GM12878 (cell line): Measurements from ENCODE around the gene SH3BP1. TPM values are rescaled to one million over a fixed set of nuclear protein-coding genes. Genes with fewer than 3 reads are reported as not detected.

Experiments used
- ESRRA ChIP-seq: IDR thresholded peaks from 2 replicates; pipeline ENCODE4 v1.6.1; 2012; ENCODE audit warnings: mild to moderate bottlenecking, low read length, improper control_type of control experiment
- IRF4 ChIP-seq: IDR thresholded peaks from 2 replicates; pipeline ENCODE4 v1.6.1; 2011; ENCODE audit warnings: low read depth, low read length
- NFYA ChIP-seq: IDR thresholded peaks from 2 replicates; pipeline ENCODE4 v1.6.1; 2011; ENCODE audit warnings: low read depth, mild to moderate bottlenecking, low read length, improper control_type of control experiment, borderline replicate concordance
- USF1 ChIP-seq: IDR thresholded peaks from 2 replicates; pipeline ENCODE4 v1.6.1; 2011; ENCODE audit warnings: borderline replicate concordance, low read depth, mild to moderate bottlenecking, moderate library complexity, mixed read lengths, low read length; ENCODE audit not compliant: insufficient read depth; ENCODE audit errors: extremely low read length
- ZBTB40 ChIP-seq: fragments of 450-650 bp; IDR thresholded peaks from 2 replicates; pipeline ENCODE4 v1.6.1; 2016; ENCODE audit warnings: mild to moderate bottlenecking, moderate library complexity, borderline replicate concordance
- ZNF592 ChIP-seq: fragments of 450-650 bp; IDR thresholded peaks from 2 replicates; pipeline ENCODE4 v1.6.1; 2017; ENCODE audit warnings: mild to moderate bottlenecking, moderate library complexity
- polyA plus RNA-seq, 11 experiments: library from polyadenylated mRNA; depleted of rRNA in 4 of 11; unstranded in 6 of 11; stranded (reverse) in 5 of 11; fragments of >200 nt; fragmentation: Nextera tagmentation in 4 of 11; fragmentation: Illumina TruSeq in 1 of 11; extraction: Ambion mirVana in 4 of 11; extraction: Trizol in 1 of 11; gene quantifications; 1 replicate in 1 of 11; 2 replicates in 10 of 11; pipeline versions ENCODE4 v1.2.1 to v1.2.3, GENCODE V29; 2011 to 2016; ENCODE audit warnings: inconsistent platforms in 2 of 11, missing spikeins in 2 of 11, low read depth in 1 of 11
- total RNA-seq, 4 experiments: library from RNA; depleted of rRNA in 3 of 4; stranded (reverse); fragments of >200 nt in 3 of 4; fragmentation: Illumina TruSeq in 1 of 4; extraction: Trizol in 1 of 4; gene quantifications; 2 replicates each; pipeline versions ENCODE4 v1.2.1 to v1.2.3, GENCODE V29; 2013 to 2021

Gene SH3BP1
- total and polyA plus RNA-seq, 10 of the 15 experiments (the other 5 are each of a cell fraction or from before 2014, with no cell fraction given): 0.29 to 70.5 (median 22.5) TPM

DNA sequence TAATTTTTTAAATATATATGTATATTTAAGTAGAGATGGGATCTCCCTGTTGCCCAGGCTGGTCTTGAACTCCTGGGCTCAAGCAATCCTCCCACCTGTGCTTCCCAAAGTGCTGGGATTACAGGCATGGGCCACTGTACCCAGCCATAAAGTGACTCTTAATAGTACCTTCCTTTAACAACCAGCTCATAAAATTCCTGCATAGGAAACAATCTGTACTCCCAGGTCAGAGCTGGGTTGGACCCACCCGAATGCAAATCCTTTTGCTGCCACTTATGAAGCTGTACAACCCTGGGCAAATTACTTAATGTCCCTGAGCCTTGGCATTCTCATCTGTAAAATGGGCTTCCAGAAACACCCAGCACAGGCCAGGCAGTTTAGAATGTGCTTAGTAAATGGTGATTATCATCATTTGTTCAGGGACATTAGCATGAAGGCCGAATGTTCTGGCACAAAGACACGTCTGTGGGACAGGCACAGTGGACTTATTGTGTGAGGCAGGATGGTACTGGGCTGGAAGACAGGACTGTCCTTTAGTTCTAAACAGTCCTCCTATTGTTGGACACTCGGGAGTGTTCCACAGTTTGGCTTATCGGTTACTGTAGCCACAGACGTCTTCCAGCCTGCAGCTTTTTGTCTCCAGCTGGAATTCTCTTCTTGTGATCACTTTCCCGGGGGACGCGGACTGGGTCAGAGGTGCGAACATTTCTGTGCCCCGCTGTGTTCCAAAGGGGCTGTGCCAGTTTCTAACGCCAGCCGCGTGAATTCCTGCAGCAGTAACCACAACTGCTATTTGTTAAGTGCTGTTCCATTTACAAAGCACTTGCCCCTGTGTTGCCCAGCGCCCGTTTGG is 25.0 kb downstream of the SH3BP1 start (continued):
- no peak for TF ChIP-seq ZNF592
- no peak for TF ChIP-seq IRF4
- no peak for TF ChIP-seq USF1
- TF ChIP-seq ESRRA: no peak
- TF ChIP-seq NFYA: no peak
- TF ChIP-seq ZBTB40: no peak
